ENCODE data around the gene RAD51B.

Gene RAD51B

DNA sequence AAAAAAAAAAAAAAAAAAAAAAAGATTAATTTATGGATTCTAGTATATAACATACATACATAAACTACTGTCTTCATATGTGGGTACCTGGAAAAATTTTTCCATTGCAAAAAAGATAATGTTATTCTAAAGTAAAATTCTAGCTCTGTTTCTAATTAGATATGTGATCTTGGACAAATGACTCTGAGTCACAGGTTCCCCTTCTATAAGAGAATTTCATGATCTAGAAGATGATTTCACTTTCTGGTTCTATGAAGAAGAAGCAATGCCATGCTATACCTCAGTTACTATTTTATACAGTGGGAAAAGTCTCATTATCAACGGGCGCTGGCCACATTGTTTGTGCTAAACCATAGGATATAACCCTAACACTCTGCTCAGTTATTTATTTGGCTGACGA is 622.0 kb downstream of the RAD51B start:
- H3K27me3 ChIP-seq (ENCODE audit: control insufficient read depth, insufficient read depth, low read length) = no peaks in the 10 kb centered on the region
- TF ChIP-seq, protein P1, sequence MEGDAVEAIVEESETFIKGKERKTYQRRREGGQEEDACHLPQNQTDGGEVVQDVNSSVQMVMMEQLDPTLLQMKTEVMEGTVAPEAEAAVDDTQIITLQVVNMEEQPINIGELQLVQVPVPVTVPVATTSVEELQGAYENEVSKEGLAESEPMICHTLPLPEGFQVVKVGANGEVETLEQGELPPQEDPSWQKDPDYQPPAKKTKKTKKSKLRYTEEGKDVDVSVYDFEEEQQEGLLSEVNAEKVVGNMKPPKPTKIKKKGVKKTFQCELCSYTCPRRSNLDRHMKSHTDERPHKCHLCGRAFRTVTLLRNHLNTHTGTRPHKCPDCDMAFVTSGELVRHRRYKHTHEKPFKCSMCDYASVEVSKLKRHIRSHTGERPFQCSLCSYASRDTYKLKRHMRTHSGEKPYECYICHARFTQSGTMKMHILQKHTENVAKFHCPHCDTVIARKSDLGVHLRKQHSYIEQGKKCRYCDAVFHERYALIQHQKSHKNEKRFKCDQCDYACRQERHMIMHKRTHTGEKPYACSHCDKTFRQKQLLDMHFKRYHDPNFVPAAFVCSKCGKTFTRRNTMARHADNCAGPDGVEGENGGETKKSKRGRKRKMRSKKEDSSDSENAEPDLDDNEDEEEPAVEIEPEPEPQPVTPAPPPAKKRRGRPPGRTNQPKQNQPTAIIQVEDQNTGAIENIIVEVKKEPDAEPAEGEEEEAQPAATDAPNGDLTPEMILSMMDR (IDR thresholded peaks at IDR 0.05) = no peak
- H3K79me2 ChIP-seq = no peaks in the 10 kb centered on the region
- H3K27ac ChIP-seq = no peak overlapping the region
- H3K4me3 ChIP-seq (ENCODE audit: low read depth, low read length) = no peak overlapping the region
- H3K4me2 ChIP-seq (ENCODE audit: low read length) = no peak overlapping the region
- H3K9ac ChIP-seq = no peak overlapping the region
- H3K36me3 ChIP-seq (ENCODE audit: control insufficient read depth, insufficient read depth, low read length) = no peaks in the 10 kb centered on the region
- H3K4me1 ChIP-seq = no peaks in the 10 kb centered on the region
- no peaks in the 10 kb centered on the region for H3K9me3 ChIP-seq (ENCODE audit: control insufficient read depth, low read length)
- no peak overlapping the region for H2AFZ ChIP-seq

DNA sequence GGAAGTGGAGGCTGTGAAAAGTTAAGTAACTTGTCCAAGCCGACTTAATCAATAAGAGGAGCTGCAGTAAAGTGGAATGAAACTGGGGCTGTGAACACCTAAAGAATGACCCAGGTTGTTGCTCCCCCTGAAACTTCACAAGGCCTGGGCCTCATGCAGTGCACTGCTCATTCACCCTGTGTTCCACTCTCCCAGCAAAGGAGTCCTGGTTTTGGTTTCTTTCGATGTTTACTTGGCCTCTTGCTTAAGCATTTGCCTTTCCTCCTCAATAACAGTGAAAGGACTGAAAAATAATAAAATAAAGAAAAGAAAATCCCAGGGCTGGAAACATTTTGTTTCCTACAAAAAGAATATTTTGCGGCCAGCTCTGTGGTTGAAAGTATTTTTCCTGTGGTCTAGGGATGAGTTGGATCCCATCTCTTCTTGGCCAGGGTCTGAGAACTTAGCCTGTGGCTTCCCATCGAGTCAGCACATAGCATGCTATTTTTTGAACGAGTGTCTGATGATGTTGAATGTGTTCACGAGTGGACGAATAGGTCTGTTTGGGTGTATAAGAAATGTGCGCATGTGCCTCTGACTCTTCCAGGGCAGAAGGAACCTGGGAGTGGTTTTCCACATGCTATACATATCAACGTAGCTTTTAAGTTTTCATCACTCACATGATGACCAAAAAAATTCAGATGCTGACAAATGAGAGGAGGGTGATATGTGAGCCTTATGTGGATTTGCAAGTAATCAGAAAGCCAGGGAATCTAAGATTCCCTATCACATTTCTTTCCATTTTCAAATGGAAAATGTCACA is 623.5 kb downstream of the RAD51B start:
- TF ChIP-seq, protein P1 (IDR thresholded peaks at IDR 0.05) = no peak

DNA sequence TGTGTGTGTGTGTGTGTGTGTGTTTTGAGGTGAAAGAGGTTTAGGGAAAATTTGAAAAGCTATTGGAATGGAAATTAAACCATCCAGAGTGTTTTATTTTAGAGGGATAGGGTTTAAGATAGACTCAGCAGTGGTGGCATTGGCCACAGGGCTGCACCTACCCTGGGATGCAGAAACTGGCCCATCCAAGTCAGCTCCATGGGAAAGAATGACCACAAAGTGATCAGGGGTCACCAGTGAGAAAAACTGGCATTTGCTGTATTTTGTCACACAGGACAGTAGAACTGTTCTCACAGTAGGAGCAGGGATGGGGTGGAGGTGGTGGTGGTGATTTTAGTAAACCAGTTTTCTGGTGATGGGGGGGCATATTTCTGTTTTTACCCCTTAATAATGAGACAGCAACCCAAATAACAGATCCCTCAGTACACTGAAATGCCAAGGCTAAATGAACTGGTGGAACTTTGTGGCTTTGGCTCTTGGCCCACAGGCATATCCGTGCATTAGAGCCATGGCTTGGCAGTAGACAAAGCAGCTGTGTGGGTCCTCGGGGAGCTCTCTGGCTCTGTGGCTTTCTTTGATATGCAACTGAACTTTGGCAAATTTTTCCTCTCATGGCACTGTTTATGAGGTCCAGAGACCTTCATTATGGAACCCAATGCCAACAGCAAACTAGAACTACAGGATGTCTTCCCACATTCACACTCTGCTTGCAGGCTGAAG is 625.0 kb downstream of the RAD51B start:
- no peak overlapping the region for H3K4me2 ChIP-seq (ENCODE audit: low read length)
- H2AFZ ChIP-seq = no peak overlapping the region
- no peak overlapping the region for H3K9ac ChIP-seq
- no peaks in the 10 kb centered on the region for H3K27me3 ChIP-seq (ENCODE audit: control insufficient read depth, insufficient read depth, low read length)
- H3K27ac ChIP-seq = no peak overlapping the region
- H3K36me3 ChIP-seq (ENCODE audit: control insufficient read depth, insufficient read depth, low read length) = no peaks in the 10 kb centered on the region
- H3K79me2 ChIP-seq = no peaks in the 10 kb centered on the region
- no peak overlapping the region for H3K4me3 ChIP-seq (ENCODE audit: low read depth, low read length)
- no peaks in the 10 kb centered on the region for H3K9me3 ChIP-seq (ENCODE audit: control insufficient read depth, low read length)
- TF ChIP-seq, protein P1 (IDR thresholded peaks at IDR 0.05) = no peak
- no peaks in the 10 kb centered on the region for H3K4me1 ChIP-seq

More for the DNA sequence above, 623.5 kb downstream of the RAD51B start:
- Histone ChIP-seq H3K4me1 (no peaks in the 10 kb centered on the region), H3K27ac (no peak overlapping the region), H3K4me2 (ENCODE audit: low read length) (no peak overlapping the region), H3K79me2 (no peaks in the 10 kb centered on the region), H3K4me3 (ENCODE audit: low read depth, low read length) (no peak overlapping the region), H3K9ac (no peak overlapping the region), H3K36me3 (ENCODE audit: control insufficient read depth, insufficient read depth, low read length) (no peaks in the 10 kb centered on the region), H2AFZ (no peak overlapping the region), H3K27me3 (ENCODE audit: control insufficient read depth, insufficient read depth, low read length) (no peaks in the 10 kb centered on the region), H3K9me3 (ENCODE audit: control insufficient read depth, low read length) (no peaks in the 10 kb centered on the region)

DNA sequence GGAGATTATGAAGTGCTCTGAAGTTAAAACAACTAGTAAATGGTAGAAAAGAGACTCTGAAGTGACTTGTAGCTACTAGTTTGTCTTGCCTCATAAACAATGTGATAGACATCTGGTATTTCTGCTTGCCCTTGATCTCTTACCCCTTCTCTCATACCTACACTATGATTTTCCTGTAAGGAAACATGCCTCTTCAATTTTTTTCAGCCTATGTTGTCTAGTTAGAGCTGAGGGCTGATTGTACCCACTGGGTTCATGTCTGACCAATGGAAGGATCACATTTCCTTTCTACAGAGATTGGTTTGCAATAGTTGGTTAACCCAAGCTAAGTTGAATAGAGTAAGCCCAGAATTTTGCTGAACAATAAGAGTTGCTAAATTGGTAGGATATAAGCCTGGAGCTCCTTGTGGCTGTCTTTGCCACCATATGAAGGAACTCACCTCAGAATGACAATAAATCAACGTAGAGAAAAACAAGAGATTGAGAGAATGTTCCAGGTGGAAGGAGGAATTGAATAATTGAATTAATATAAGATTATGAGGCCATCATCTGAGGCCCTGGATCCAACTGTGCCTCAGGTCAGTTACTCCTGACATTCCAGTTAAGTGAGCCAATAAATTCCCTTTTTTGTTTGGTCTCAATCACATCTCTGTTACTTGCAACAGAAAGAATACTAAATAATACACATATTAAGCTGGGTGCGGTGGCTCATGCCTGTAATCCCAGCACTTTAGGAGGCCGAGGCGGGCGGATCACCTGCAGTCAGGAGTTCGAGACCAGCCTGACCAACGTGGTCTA is 626.9 kb downstream of the RAD51B start:
- H3K4me2 ChIP-seq (ENCODE audit: low read length) = no peak overlapping the region
- no peaks in the 10 kb centered on the region for H3K79me2 ChIP-seq
- no peaks in the 10 kb centered on the region for H3K36me3 ChIP-seq (ENCODE audit: control insufficient read depth, insufficient read depth, low read length)
- H3K27me3 ChIP-seq (ENCODE audit: control insufficient read depth, insufficient read depth, low read length) = no peaks in the 10 kb centered on the region
- H3K27ac ChIP-seq = no peak overlapping the region
- H3K4me1 ChIP-seq = no peaks in the 10 kb centered on the region
- no peak overlapping the region for H2AFZ ChIP-seq
- TF ChIP-seq, protein P1 (IDR thresholded peaks at IDR 0.05) = no peak
- H3K9ac ChIP-seq = no peak overlapping the region
- H3K9me3 ChIP-seq (ENCODE audit: control insufficient read depth, low read length) = no peaks in the 10 kb centered on the region
- no peak overlapping the region for H3K4me3 ChIP-seq (ENCODE audit: low read depth, low read length)

Data from parathyroid adenoma (tissue), 2 donors.